Measurements from ENCODE around the gene AP4M1.

Gene AP4M1, protein sequence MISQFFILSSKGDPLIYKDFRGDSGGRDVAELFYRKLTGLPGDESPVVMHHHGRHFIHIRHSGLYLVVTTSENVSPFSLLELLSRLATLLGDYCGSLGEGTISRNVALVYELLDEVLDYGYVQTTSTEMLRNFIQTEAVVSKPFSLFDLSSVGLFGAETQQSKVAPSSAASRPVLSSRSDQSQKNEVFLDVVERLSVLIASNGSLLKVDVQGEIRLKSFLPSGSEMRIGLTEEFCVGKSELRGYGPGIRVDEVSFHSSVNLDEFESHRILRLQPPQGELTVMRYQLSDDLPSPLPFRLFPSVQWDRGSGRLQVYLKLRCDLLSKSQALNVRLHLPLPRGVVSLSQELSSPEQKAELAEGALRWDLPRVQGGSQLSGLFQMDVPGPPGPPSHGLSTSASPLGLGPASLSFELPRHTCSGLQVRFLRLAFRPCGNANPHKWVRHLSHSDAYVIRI

DNA sequence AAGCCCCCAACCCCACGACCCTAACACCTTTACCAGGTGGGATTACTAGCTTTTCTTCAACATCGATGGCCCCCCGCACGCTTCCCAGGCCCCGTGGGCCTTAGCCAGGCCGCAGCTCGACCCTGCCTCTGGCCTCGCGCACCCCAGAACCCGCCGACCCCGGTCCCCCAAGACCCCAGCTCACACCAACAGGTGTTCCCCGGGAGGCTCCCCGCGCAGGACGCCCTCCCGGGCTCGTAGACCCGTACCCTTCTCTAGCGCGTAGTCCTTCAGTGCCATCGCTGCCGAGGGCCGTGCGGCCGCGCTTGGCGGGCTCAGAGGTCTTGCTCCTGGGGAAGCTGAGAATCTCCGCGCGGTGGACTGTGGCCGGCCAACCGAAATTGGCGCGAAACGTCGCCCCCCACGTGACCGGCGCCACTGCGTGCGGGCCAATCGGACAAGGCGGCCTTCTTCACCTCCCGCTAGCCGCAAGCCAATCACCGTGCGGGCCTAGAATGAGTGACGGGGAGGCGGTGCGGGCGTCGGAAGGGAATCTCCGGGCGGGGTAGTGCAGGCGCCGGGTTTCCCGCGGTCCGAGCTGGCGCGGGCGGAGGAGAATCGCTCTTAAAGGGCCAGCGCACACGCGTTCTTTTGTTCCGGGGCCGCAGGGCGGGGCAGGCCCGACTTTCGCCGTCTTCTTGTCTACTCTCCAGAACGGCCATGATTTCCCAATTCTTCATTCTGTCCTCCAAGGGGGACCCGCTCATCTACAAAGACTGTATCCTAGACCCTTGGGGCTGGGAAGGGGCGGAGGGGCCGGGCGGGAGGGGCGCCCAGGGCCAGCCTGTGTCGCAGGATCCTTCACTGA lies at the start of gene AP4M1, which contains the start of gene MCM7:
Gene AP4M1, plus strand, starts transcription at position 628 of the 847 bp plus-strand sequence. Its CDS starts 72 bp downstream, at position 700.
Gene MCM7, minus strand, starts transcription at position 382 of the 847 bp plus-strand sequence. Its CDS starts 103 bp downstream, at position 279.
- peak; percentile 99 for DNase-seq

DNA sequence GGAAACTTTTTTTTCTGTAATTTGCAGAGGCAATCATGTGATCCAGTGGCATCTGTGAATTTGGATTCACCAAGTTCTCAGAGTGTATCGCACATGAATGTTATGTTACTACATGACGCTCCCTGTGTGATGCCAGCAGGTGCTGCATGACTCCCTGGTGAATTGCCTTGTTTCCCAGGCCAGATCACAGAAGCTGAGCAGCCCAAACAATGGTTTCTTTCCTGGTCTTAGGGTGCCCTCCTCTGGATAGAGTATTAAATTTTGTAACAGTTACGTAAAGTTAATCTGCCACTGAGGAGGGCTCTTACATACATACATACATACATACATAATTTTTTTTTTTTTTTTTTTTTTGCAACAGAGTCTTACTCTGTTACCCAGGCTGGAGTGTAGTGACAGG lies 48.2 kb upstream of the AP4M1 start:
- DNase-seq: peak; percentile 52

DNA sequence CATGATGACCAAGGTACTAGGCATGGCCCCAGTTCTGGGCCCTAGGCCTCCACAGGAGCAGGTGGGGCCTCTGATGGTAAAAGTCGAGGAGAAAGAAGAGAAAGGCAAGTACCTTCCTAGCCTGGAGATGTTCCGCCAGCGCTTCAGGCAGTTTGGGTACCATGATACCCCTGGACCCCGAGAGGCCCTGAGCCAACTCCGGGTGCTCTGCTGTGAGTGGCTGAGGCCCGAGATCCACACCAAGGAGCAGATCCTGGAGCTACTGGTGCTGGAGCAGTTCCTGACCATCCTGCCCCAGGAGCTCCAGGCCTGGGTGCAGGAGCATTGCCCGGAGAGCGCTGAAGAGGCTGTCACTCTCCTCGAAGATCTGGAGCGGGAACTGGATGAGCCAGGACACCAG lies 44.4 kb upstream of the AP4M1 start:
- DNase-seq: no peak

DNA sequence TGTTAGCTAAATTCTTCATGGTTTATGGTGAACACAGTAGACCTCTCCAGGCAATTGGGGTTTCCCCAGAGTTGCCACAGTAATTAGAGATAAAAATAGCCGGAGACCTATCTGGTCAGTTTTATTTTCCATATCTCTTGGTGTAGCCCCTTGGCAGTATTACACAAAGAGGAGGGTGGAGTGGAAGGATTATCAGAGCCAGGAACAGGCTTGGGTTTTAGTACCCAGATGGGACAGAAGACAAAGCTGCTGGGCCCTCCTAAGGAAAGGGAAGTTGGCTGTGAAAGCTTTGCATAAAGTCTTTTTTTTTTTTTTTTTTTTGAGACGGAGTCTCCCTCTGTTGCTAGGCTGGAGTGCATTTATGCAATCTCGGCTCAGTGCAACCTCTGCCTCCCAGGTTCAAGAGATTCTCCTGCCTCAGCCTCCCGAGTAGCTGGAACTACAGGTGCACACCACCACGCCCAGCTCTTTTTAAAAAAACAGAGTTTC lies 42.1 kb upstream of the AP4M1 start:
- DNase-seq: no peak

DNA sequence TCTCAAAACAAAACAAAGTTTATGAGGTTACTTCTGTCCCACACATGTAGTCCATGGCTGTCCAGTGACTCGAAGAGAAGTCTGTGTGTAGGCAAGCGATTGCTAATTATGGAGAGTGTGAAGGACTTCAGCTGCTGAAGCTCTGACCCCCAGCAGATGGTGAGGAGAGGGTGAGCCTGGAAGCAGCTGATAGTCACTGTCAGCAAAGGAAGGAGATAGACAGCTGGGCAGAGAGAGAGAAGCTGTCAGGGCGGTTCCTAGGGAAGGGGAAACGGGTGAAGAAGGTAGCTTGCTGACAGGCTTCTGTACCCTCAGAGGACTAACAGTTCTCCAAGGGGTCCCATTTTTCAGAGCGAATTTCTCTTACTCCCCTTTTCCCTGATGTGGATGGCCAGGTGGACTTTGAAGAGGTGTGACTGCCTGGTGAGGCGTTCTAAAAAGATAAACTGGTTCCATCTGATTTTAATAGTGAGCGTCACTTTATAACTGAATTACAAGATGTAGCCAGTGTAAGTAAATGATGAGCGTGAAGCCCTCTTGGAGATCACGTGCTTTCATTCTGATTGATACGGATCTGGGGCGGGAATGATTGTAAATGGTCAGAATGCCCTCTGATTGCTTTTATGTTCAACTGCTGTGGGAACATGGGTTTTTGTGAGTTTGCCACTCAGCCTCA lies 39.8 kb upstream of the AP4M1 start:
- no peak for DNase-seq

DNA sequence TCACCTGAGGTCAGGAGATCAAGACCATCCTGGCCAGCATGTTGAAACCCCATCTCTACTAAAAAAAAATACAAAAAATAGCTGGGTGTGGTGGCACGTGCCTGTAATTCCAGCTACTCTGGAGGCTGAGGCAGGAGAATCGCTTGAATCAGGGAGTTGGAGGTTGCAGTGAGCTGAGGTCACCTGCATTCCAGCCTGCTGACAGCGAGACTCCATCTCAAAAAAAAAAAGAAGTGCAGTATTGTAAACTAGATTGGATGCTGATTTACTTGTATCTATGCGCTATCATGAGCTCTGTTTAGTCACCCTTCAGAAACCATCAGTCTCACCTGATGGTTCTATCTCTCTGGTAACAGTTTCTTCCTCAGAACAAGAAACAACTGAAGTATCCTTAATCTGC lies 38.1 kb upstream of the AP4M1 start:
- no peak for DNase-seq

DNA sequence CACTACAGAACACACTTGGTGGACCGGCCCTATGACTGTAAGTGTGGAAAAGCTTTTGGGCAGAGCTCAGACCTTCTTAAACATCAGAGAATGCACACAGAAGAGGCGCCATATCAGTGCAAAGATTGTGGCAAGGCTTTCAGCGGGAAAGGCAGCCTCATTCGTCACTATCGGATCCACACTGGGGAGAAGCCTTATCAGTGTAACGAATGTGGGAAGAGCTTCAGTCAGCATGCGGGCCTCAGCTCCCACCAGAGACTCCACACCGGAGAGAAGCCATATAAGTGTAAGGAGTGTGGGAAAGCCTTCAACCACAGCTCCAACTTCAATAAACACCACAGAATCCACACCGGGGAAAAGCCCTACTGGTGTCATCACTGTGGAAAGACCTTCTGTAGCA lies 37.3 kb upstream of the AP4M1 start:
- DNase-seq: no peak

DNA sequence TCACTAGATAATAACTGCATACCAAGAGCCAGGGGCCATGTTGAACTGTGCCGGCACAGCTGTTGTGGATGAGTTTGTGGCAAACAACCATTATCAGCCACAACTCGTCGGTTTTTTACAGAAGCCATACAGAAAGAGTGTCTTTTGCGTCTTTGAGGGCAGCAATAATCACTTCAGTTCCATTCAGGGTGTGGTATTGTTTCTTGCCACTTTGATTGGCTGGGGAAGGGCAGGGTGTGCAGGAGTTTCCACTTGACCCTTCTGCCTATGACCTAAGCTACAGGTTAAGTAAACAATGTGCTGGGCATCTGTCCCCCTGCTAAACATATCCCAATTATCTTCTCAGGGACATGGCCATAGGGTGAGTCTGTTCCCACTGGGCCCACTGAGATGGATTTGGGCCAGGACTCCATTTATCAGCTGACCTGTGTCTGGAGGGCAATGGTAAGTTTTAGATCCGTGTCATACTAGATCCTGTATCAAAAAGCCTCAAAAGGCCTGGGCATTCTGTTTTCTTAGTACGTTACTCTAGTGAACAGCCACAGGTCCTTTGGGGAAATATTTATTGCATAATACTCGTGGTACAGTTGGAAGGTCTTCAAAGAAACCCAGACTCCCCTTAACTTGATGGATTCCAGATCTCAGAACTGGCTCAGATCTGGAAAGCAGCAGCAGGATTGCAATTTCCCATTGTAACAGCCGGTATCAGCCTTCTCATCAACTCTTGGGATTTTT lies 35.8 kb upstream of the AP4M1 start:
- DNase-seq: no peak

DNA sequence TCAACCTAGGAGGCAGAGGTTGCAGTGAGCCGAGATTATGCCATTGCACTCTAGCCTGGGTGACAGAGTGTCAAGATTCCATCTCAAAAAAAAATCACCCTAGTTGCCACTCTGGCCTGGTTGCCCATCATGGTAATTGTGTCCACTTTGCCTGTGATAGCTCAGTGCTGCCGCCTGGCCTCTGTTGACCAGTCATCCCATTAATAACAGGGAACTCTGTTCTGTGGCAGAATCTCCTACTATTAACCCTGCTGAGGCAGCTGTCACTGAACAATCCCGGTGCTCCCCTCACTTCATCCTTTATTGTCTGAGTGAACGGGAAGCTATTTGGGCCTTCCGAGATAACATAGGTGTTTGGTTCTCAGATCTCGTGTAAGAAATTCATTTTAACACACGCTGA lies 34.5 kb upstream of the AP4M1 start:
- DNase-seq: no peak

DNA sequence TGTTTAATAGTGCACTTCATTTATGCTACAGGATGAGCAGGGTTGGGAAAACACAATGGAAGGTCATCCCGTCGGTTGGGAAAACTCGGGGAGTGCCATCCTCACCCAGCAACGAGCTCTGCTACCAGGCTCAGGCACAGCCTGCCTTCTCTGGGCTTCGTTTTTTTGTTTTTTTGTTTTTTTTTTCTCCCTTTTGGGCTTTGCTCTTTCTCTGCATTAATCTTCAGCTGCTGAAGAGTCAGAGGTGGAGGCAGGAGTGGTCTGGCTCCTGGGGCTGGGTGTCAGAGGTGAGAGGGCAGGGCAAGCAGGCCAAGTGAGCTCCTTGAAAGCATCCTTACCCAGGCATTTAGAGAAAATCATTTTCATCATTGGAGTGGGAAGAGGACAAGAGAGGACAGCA lies 31.5 kb upstream of the AP4M1 start:
- DNase-seq: no peak

DNA sequence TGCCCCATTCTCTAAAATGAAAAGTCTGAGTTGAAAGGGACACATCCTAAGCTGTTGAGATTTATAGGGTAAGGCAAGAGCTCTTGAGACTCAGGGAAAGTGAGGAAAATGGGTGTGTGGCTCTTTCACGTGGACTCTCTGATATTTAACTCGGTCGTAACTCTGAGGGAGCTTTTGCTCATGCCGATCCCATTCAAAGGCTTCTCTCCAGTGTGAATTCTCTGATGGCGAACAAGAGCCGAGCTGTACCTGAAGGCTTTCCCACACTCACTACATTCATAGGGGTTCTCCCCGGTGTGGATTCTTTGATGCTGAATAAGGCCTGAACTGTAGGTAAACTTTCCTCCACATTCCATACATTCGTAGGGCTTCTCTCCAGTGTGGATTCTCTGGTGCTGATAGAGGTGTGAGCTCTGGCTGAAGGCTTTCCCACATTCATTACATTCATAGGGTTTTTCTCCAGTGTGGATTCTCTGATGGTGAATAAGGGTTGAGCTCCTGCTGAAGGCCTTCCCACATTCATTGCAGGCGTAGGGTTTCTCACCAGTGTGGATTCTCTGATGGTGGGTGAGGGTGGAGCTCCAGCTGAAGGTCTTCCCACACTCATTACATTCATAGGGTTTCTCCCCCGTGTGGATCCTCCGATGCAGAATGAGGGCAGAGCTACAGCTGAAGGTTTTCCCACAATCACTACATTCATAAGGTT lies 30.3 kb upstream of the AP4M1 start:
- no peak for DNase-seq

DNA sequence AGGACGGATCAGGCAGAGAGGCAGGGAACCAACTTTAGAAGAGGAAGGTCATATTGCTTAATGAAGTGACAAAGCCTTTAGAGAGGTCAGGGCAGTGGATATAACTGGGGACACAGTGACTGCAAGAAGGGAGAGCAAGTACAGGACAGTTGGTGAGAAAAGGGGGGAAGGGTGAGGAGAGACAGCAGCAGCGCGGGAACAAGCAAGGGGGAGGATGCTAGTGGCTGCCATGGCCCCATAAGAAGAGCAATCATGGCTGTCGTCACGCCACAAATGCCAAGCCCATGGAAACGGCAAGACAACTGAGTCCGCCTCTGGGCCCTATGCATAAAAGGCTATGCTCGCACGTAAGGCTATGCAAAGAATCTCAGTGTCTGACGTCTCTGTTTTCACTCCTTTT lies 29.0 kb upstream of the AP4M1 start:
- no peak for DNase-seq

DNA sequence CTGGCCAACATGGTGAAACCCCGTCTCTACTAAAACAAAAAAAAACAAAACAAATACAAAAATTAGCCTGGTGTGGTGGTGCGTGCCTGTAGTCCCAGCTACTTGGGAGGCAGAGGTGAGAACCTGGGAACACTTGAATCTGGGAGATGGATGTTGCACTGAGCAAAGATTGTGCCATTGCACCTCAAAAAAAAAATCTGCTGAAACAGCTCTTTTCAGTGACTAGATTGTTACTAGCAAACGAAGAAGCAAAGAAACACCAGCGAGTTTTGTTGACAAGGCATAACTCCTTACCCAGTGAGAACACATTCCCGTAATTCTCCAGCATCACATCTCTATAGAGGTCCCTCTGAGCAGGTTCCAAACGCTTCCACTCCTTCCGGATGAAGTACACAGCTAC lies 26.6 kb upstream of the AP4M1 start:
- DNase-seq: no peak

DNA sequence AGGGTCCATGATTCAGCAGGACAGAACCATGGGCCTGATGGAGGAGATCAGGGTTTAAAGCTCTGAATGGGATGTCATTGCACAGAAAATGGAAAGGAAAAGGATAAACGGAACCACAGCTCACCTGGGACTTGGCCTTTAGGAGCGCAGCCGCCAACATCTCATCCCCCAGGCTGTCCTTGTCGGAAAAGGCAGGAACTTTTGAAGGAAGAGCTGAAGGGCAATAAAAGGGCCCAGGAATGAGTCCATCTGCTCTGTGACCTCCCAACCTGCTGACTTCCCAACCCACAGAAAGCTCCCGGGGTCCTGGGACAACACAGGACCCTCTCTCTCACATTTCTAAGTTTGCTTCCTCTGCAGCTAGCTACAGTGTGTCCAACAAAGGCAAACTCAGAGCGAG lies 26.0 kb upstream of the AP4M1 start:
- DNase-seq: no peak

DNA sequence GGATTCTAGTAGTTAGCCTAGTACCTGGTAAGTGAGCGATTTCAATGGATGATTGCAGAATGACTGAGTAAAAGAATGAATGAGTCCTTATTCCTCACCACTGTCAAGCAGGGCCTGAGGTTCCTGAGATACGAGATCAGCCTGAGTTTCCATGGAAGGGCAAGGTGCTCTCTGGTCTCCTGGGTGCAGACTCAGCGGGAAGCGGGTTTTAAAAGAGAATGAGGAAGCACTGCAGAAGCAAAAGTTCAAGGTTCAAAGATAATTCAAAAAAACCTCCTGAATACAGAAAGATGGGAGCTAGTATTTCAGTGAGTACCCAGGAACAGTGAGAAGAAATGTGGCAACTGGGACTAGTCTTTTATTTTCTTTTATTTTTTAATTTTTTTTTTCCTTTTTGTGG lies 24.2 kb upstream of the AP4M1 start:
- DNase-seq: no peak

DNA sequence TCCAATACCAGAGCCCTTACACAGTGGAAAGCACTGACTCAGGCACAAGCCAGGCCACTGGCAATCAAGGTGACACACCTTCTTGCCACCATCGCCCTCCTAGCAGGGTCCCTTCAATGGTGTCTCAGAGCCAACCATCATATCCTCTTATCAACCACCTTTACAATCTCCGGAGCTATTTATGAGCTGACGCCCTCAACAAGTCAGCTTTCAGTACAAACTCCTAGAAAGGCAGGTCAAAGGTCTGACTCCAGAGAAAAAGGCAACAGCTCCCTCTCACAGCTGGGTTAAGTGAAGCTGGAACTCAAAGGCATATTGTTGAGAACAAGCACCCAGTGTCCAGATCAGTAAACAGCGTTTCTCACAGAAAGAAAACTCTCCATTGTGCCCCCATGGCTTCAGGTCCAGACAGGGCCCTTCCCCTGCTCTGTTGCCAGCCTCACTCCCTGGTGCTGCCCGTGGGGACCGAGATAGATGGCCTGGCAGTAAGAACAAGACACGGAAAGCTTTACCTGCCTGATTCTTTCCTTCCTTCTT lies 22.4 kb upstream of the AP4M1 start:
- DNase-seq: no peak

DNA sequence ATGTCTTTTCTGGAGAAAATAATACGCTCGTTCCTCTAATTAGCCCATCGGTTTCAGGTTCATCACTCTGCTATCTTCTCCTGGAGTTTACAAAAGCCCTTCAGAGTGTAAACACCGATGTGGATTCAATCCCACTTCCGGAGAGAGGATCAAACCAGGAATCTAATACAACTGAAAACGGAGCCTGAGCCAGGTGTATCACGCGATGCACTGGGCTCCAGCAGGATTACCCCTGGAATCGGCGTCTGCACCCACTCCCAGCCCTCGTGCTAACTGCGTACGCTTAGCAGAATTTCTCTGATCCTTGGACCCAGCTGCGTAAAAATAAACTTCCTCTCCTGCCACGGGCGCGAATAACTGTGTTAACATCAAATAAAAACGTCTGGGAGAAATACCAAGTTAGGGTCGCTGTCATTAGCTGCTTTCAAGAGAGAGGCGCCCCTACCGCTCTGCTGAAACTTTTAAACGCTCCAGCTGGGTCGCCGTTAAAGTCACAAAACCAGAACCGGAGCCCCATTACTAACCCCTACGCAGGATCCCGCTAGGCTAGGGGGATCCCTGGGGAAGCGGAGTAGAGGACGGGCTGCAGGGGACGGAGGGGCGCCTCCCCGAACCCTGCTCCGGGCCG lies 20.4 kb upstream of the AP4M1 start:
- no peak for DNase-seq

DNA sequence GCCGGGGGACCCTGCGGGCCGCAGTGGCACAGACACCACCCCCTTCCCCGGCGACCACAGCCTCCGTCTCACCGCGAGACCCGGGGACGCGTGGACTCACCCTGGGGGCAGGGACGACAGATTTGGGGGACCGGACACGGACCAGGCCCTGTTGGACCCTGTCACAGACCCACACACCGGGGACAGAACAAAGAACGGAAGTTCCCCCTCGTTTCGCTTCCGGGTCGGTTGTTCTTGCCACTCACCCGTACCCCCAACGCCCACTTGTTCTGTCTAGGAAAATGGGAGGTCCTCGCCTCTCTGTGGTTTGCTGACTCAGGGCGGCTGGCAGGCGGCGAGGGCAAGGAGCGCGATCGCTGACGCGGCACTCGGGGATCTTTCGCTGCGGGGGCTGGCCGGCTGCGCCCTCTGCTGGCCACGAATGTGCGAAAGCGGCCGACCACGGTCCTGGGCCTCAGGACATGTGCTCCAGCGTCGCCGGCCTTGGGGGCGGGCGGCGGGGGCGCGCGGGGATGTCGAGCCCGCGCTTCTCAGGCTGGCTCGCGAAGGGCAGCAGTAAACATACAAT lies 19.8 kb upstream of the AP4M1 start, which contains the start of gene ZNF3:
Gene ZNF3, minus strand, starts transcription at position 189 of the 568 bp plus-strand sequence. CDS start 4,366 bp downstream, outside the sequence.
- peak; percentile 99 for DNase-seq

DNA sequence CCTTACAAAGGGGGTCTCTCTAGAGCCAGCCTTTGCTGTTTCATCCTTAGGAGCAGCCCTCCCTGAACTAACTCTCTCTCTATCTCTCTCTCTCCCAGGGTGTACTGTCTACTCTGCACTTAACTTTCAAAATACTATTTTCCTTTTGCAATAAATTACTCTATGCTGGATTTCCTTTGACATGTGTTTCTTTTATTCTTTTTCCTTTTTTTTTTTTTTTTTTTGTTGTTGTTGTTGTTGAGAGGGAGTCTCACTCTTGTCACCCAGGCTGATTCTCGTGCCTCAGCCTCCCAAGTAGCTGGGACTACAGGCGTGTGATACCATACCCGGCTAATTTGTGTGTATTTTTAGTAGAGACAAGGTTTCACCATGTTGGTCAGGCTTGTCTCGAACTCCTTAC lies 18.5 kb upstream of the AP4M1 start:
- DNase-seq: no peak

DNA sequence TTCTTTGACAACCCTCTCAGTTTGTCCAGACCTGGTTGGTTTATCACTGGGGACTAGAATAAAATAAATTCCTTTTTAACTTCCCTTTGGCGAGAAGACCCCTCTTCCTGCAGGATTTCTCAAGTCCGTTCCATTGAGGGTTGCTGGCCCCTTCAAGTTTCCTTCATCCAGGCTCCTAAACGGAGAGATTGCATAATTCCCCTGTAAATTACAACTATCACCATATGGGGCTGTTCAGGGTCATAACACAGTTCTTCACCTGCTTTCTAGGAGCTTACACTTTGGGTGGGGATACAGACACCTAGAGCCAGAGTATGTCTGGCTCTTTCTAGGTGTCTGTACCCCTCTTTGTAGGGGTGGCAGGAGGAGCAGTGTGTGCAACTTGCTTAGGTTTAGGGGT lies 15.9 kb upstream of the AP4M1 start:
- DNase-seq: no peak
